Measurements from ENCODE around the gene AGAP1. TPM values are rescaled to one million over a fixed set of nuclear protein-coding genes. Genes with fewer than 3 reads are reported as not detected.

AGAP1 gene
- total and polyA plus RNA-seq, 8 donors, result 5.0 to 27.6 (median 17.4) TPM

DNA sequence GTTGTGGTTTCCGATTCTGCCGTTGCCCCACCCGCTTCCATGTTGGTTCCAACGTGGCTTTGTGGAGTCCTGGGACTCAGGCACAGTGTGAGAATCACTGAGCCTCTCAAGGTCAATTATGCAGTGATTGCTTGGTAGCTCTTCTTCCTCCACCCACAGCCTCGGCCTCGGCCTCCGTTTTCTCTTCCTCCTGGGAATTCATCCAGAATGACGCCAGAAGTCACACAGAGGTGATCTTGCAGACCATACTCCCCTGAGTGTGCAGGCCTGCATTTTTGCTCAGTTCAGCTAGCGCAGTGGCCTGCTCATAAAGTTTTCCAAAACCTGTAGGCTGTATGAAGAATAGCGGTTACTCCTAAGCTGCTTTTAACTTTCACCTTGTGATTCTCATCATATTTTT, 401.0 kb downstream of the AGAP1 start:
- WGBS, 2 donors, result 94% methylated on average over 10 of the region's 10 CpGs
- Histone ChIP-seq H3K4me1 (no peaks in the 10 kb centered on the region), H3K36me3 (no peaks in the 10 kb centered on the region), H3K27me3 (no peaks in the 10 kb centered on the region), H3K27ac (no peak overlapping the region), H3K4me3 (no peak overlapping the region), H3K9me3 (no peaks in the 10 kb centered on the region)
- no peak for ATAC-seq
- no peak for FAIRE-seq
- TF ChIP-seq, protein P1, sequence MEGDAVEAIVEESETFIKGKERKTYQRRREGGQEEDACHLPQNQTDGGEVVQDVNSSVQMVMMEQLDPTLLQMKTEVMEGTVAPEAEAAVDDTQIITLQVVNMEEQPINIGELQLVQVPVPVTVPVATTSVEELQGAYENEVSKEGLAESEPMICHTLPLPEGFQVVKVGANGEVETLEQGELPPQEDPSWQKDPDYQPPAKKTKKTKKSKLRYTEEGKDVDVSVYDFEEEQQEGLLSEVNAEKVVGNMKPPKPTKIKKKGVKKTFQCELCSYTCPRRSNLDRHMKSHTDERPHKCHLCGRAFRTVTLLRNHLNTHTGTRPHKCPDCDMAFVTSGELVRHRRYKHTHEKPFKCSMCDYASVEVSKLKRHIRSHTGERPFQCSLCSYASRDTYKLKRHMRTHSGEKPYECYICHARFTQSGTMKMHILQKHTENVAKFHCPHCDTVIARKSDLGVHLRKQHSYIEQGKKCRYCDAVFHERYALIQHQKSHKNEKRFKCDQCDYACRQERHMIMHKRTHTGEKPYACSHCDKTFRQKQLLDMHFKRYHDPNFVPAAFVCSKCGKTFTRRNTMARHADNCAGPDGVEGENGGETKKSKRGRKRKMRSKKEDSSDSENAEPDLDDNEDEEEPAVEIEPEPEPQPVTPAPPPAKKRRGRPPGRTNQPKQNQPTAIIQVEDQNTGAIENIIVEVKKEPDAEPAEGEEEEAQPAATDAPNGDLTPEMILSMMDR (IDR thresholded peaks at IDR 0.05), result no peak
- DNase-seq, result no peak
- intact Hi-C loops (cut with DNase I), result no loop called here

DNA sequence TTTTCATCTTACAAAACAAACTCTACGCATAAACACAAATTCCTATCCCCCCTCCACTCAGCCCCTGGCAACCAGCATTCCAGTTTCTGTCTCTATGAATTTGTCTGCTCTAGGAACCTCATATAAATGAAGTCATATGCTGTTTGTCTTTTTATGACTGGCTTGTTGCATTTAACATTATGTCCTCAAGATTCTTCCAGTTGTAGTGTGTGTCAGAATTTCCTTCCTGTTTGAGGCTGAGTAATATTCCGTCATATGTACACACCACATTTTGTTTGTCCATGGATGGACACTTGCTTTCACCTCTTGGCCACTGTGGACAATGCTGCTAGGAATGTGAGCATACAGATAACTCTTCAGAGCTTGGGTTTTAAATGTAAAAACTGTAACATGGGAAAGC, 402.2 kb downstream of the AGAP1 start:
- no peak overlapping the region for H3K4me3 ChIP-seq
- H3K36me3 ChIP-seq, result no peaks in the 10 kb centered on the region
- DNase-seq (no peak), FAIRE-seq (no peak), ATAC-seq (no peak)
- no peaks in the 10 kb centered on the region for H3K27me3 ChIP-seq
- no peaks in the 10 kb centered on the region for H3K4me1 ChIP-seq
- 96 to 97% methylated on average over 2 of the region's 2 CpGs for WGBS, 2 donors
- TF ChIP-seq, protein P1 (IDR thresholded peaks at IDR 0.05), result no peak
- no peaks in the 10 kb centered on the region for H3K9me3 ChIP-seq
- intact Hi-C loops (cut with DNase I), result no loop called here
- no peak overlapping the region for H3K27ac ChIP-seq

DNA sequence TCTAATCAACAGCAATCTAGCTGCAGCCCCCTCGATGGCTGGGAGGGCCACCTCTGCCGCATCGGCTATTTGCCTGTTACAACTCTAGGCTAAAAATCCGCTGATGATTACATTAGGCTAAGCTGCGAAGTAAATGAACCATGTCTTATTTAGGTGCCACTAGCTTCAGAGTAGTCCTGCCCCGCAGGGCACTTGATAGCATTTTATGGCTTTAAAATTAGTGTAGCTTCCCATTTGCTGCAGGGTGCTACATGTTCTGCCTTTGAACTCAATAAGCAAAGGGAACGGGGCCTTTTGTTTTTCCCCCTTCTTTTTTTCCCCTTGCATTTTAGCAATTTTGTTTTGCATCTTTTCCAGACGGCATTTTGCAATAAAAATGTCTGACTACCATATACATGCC, 404.1 kb downstream of the AGAP1 start:
- intact Hi-C loops (cut with DNase I), result no loop called here
- H3K36me3 ChIP-seq, result no peaks in the 10 kb centered on the region
- no peak overlapping the region for H3K27ac ChIP-seq
- DNase-seq (no peak), ATAC-seq (no peak), FAIRE-seq (no peak)
- TF ChIP-seq, protein P1 (IDR thresholded peaks at IDR 0.05), result no peak
- WGBS, 2 donors, result 83 to 90% methylated on average over 8 of the region's 8 CpGs
- H3K4me1 ChIP-seq, result no peaks in the 10 kb centered on the region
- no peaks in the 10 kb centered on the region for H3K9me3 ChIP-seq
- no peaks in the 10 kb centered on the region for H3K27me3 ChIP-seq
- no peak overlapping the region for H3K4me3 ChIP-seq

DNA sequence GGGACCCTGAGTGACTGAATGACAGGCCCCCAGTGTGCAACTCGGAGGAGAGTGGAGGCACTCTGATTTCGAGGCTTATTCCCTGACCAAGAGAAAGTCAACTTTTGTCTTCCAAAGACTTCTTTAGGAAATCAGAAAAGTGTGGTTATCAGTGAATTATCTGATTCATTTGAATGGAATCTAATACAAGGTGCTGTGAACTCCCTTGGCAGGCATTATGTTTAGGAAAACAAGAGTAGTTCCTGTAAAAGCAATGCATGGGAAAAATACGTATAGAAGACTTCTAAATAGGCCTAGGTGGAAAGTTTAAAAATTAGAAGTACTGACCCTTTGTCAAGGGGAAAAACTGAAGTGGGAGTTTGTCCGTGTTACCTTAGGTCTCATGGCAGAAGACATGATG, 404.9 kb downstream of the AGAP1 start:
- no peak for DNase-seq
- Histone ChIP-seq H3K4me3 (no peak overlapping the region), H3K27me3 (no peaks in the 10 kb centered on the region), H3K36me3 (no peaks in the 10 kb centered on the region), H3K4me1 (no peaks in the 10 kb centered on the region), H3K9me3 (no peaks in the 10 kb centered on the region), H3K27ac (no peak overlapping the region)
- no peak for FAIRE-seq
- TF ChIP-seq, protein P1 (IDR thresholded peaks at IDR 0.05), result no peak
- intact Hi-C loops (cut with DNase I), result no loop called here
- no peak for ATAC-seq
- WGBS, 2 donors, result 95 to 97% methylated on average over 4 of the region's 4 CpGs

DNA sequence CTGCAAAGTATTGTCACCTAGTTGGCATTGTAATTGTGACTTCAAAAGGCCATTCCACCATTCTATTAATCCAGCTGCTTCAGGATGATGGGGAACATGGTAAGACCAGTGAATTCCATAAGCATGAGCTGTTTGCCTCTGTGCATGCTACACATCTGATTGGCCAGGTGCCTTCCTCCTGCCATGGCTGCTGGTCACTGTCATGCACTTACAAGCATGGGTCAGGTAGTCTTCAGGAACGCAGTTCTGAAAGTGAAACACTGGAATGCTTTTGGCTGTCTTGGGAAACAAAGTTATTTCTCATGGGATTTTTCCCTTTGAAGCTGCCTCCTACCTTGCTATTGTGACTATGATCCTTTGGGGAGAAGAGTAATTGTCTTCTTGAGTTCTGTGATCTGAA, 406.8 kb downstream of the AGAP1 start:
- TF ChIP-seq, protein P1 (IDR thresholded peaks at IDR 0.05), result no peak
- no peak for ATAC-seq

More for the DNA sequence above, 406.8 kb downstream of the AGAP1 start:
- WGBS, 2 donors, result 94 to 96% methylated on average over 1 of the region's 1 CpG
- intact Hi-C loops (cut with DNase I), result no loop called here
- no peaks in the 10 kb centered on the region for H3K9me3 ChIP-seq
- H3K36me3 ChIP-seq, result no peaks in the 10 kb centered on the region
- no peaks in the 10 kb centered on the region for H3K4me1 ChIP-seq
- FAIRE-seq (no peak), DNase-seq (no peak)
- H3K27me3 ChIP-seq, result no peaks in the 10 kb centered on the region
- no peak overlapping the region for H3K4me3 ChIP-seq
- H3K27ac ChIP-seq, result no peak overlapping the region
